ENCODE data around the gene MANSC4.

Gene MANSC4

GRCh38 chr12:27797301-27798025, 17.4 kb upstream of the MANSC4 start:
- Mint-ChIP-seq H3K4me3 (no peak overlapping the region), H3K9me3 (no peaks in the 10 kb centered on the region), H3K27ac (no peak overlapping the region), H3K27me3 (ENCODE audit: low read depth) (no peaks in the 10 kb centered on the region), H3K4me1 (no peaks in the 10 kb centered on the region), H3K36me3 (ENCODE audit: low read depth) (peaks cover 55% of the 10 kb centered on the region)
- TF ChIP-seq, protein P1, sequence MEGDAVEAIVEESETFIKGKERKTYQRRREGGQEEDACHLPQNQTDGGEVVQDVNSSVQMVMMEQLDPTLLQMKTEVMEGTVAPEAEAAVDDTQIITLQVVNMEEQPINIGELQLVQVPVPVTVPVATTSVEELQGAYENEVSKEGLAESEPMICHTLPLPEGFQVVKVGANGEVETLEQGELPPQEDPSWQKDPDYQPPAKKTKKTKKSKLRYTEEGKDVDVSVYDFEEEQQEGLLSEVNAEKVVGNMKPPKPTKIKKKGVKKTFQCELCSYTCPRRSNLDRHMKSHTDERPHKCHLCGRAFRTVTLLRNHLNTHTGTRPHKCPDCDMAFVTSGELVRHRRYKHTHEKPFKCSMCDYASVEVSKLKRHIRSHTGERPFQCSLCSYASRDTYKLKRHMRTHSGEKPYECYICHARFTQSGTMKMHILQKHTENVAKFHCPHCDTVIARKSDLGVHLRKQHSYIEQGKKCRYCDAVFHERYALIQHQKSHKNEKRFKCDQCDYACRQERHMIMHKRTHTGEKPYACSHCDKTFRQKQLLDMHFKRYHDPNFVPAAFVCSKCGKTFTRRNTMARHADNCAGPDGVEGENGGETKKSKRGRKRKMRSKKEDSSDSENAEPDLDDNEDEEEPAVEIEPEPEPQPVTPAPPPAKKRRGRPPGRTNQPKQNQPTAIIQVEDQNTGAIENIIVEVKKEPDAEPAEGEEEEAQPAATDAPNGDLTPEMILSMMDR (IDR thresholded peaks at IDR 0.05; ENCODE audit: unreplicated experiment in 3 of 3): no peak

GRCh38 chr12:27796128-27796527, 16.1 kb upstream of the MANSC4 start:
- Mint-ChIP-seq H3K9me3 (no peaks in the 10 kb centered on the region), H3K36me3 (ENCODE audit: low read depth) (peaks cover 63% of the 10 kb centered on the region), H3K27ac (no peak overlapping the region), H3K4me3 (no peak overlapping the region), H3K27me3 (ENCODE audit: low read depth) (no peaks in the 10 kb centered on the region), H3K4me1 (no peaks in the 10 kb centered on the region)
- TF ChIP-seq, protein P1 (IDR thresholded peaks at IDR 0.05; ENCODE audit: unreplicated experiment in 3 of 3): no peak

GRCh38 chr12:27794818-27795584, 15.0 kb upstream of the MANSC4 start:
- H3K36me3 Mint-ChIP-seq (ENCODE audit: low read depth): peaks cover 60% of the 10 kb centered on the region
- no peaks in the 10 kb centered on the region for H3K27me3 Mint-ChIP-seq (ENCODE audit: low read depth)
- TF ChIP-seq, protein P1 (IDR thresholded peaks at IDR 0.05; ENCODE audit: unreplicated experiment in 3 of 3): no peak
- no peak overlapping the region for H3K27ac Mint-ChIP-seq
- no peaks in the 10 kb centered on the region for H3K9me3 Mint-ChIP-seq
- no peaks in the 10 kb centered on the region for H3K4me1 Mint-ChIP-seq
- no peak overlapping the region for H3K4me3 Mint-ChIP-seq

- Mint-ChIP-seq H3K36me3 (ENCODE audit: low read depth) (peaks cover 52% of the 10 kb centered on the region), H3K9me3 (no peaks in the 10 kb centered on the region), H3K4me1 (peaks cover 5% of the 10 kb centered on the region), H3K27me3 (ENCODE audit: low read depth) (no peaks in the 10 kb centered on the region), H3K27ac (no peak overlapping the region), H3K4me3 (no peak overlapping the region)
- TF ChIP-seq, protein P1 (IDR thresholded peaks at IDR 0.05; ENCODE audit: unreplicated experiment in 3 of 3): no peak
These were observed 10.1 kb upstream of the MANSC4 start for GRCh38 chr12:27790179-27790578.

DNA sequence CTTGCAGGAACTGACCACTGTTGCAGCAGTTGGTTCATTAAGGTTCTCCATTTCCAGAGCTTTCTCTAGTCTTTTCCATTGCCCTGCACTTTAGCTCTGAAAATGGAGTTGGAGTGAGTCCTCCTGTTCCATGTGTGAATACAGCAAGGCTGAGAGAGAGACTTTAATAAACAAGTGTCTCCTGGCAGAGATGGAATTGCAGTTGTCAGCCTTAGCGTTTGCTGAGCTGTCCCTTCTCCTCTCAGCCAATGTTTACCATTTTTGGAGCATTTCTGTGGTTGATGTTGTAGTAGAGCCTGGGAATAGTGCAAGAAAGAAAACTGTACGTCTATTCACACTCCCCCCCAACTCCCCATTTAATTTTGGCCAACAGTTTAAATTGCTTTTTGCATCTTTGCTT, 7.5 kb upstream of the MANSC4 start:
- H3K36me3 Mint-ChIP-seq (ENCODE audit: low read depth): peaks cover 48% of the 10 kb centered on the region
- H3K27me3 Mint-ChIP-seq (ENCODE audit: low read depth): no peaks in the 10 kb centered on the region
- H3K4me1 Mint-ChIP-seq: peaks cover 18% of the 10 kb centered on the region
- TF ChIP-seq, protein P1 (IDR thresholded peaks at IDR 0.05; ENCODE audit: unreplicated experiment in 3 of 3): no peak
- H3K4me3 Mint-ChIP-seq: no peak overlapping the region
- peak overlapping the region in 1 of 3 experiments; percentile 46 for H3K27ac Mint-ChIP-seq
- H3K9me3 Mint-ChIP-seq: no peaks in the 10 kb centered on the region
